GM21717 (cell line): Measurements from ENCODE around the gene HS3ST6.
"Not testable (repeated sequence)": the region's sequence is repeated elsewhere in the genome, so short reads cannot be mapped to it uniquely, and the experiment has no call there.

Source experiments
- ATAC-seq: cut with Tn5 transposase; IDR thresholded peaks from one replicate; pipeline ENCODE4 v1.9.1; 2021; ENCODE audit warnings: mild to moderate bottlenecking, moderate library complexity; ENCODE audit not compliant: unreplicated experiment

Gene HS3ST6

GRCh38 chr16:1947369-1947670 lies 29.1 kb upstream of the HS3ST6 start:
- no peak for ATAC-seq

- no peak for ATAC-seq
Observed at GRCh38 chr16:1946495-1947368, 28.5 kb upstream of the HS3ST6 start.

- no peak for ATAC-seq
Observed at GRCh38 chr16:1945559-1946391, 27.6 kb upstream of the HS3ST6 start.

GRCh38 chr16:1944612-1945199 lies 26.5 kb upstream of the HS3ST6 start:
- ATAC-seq: no peak

- ATAC-seq: peak; percentile 76
Observed at GRCh38 chr16:1942810-1943726, 24.9 kb upstream of the HS3ST6 start, which contains the start of gene MSRB1. Gene MSRB1, minus strand, starts transcription at chr16:1943199. Its CDS starts 43 bp downstream, at chr16:1943156.

GRCh38 chr16:1942047-1942809 lies 24.0 kb upstream of the HS3ST6 start:
- ATAC-seq: no peak

- ATAC-seq: no peak
Observed at GRCh38 chr16:1941162-1942046, 23.2 kb upstream of the HS3ST6 start.

- no peak for ATAC-seq
Observed at GRCh38 chr16:1940273-1941161, 22.3 kb upstream of the HS3ST6 start.

- ATAC-seq: not testable (repeated sequence)
Observed at GRCh38 chr16:1939833-1940232, 21.6 kb upstream of the HS3ST6 start.

GRCh38 chr16:1938910-1939309 lies 20.7 kb upstream of the HS3ST6 start:
- ATAC-seq: no peak

- ATAC-seq: no peak
Observed at GRCh38 chr16:1938316-1938715, 20.1 kb upstream of the HS3ST6 start.

GRCh38 chr16:1936945-1937479 lies 18.8 kb upstream of the HS3ST6 start:
- no peak for ATAC-seq

- no peak for ATAC-seq
Observed at GRCh38 chr16:1933097-1933661, 15.0 kb upstream of the HS3ST6 start.

GRCh38 chr16:1932050-1933028 lies 14.1 kb upstream of the HS3ST6 start:
- ATAC-seq: no peak

- no peak for ATAC-seq
Observed at GRCh38 chr16:1930338-1930720, 12.1 kb upstream of the HS3ST6 start.
